ENCODE data around the gene ANKS1A.

- TF ChIP-seq YY1 (IDR thresholded peaks at IDR 0.05; ENCODE audit: insufficient read depth, insufficient read length) (no peak), ZNF274 (IDR thresholded peaks at IDR 0.05; ENCODE audit: low read depth, low read length) (no peak)
Measured at GRCh38 chr6:34934516-34934915, 45.5 kb downstream of the ANKS1A start.
